Breast epithelium (tissue), 4 donors: Measurements from ENCODE around the gene TGM2. TPM values are rescaled to one million over a fixed set of nuclear protein-coding genes. Genes with fewer than 3 reads are reported as not detected.

Source experiments
- DNase-seq, 2 donors: peaks; one replicate each; pipeline ENCODE4 v3.0.0-alpha.2; 2019; ENCODE audit warnings: low spot score in 2 of 2
- H3K27ac ChIP-seq, 2 donors: fragments of 200-600 bp; sonication (generic) in 1 of 2; one replicate each; pipeline ENCODE4 v1.5.1; 2016 to 2019; ENCODE audit warnings: mild to moderate bottlenecking in 1 of 2
- H3K27me3 ChIP-seq, 2 donors: fragments of 200-600 bp; sonication (generic) in 1 of 2; one replicate each; pipeline versions ENCODE4 v1.5.1 to v1.6.0; 2017 to 2019; ENCODE audit warnings: control low read depth in 1 of 2, mild to moderate bottlenecking in 1 of 2
- H3K36me3 ChIP-seq: fragments of 200-600 bp; one replicate; pipeline ENCODE4 v1.5.1; 2019
- H3K4me1 ChIP-seq, 2 donors: fragments of 200-600 bp; sonication (generic); one replicate each; pipeline ENCODE4 v1.5.1; 2016 to 2019; ENCODE audit warnings: control low read depth in 1 of 2
- H3K4me3 ChIP-seq, 3 donors: fragments of 200-600 bp; sonication (generic); 1 replicate in 2 of 3; 2 replicates in 1 of 3; pipeline ENCODE4 v1.5.1; 2016 to 2019; ENCODE audit warnings: mild to moderate bottlenecking in 3 of 3, moderate library complexity in 2 of 3
- H3K9me3 ChIP-seq, 2 donors: fragments of 200-600 bp; sonication (generic) in 1 of 2; one replicate each; pipeline ENCODE4 v1.5.1; 2016 to 2019; ENCODE audit warnings: control low read depth in 1 of 2
- POLR2A ChIP-seq: fragments of 450-650 bp; IDR thresholded peaks from one replicate; pipeline ENCODE4 v1.6.1; 2016; ENCODE audit warnings: antibody characterized with exemption, mild to moderate bottlenecking, moderate library complexity
- POLR2AphosphoS5 ChIP-seq, 3 donors: sonication (generic); formaldehyde crosslinking; IDR thresholded peaks; one replicate each; pipeline ENCODE4 v1.6.1; 2017; ENCODE audit warnings: antibody characterized with exemption in 3 of 3
- intact Hi-C: fragments of 100-400 bp; cut with DNase I; formaldehyde crosslinking; loops from one replicate; pipeline ENCODE4 v1.15.1; 2023; ENCODE audit warnings: low total_unique reads
- total RNA-seq, 3 donors: library from RNA; depleted of rRNA; stranded (reverse); fragments of >200 nt; gene quantifications; one replicate each; pipeline ENCODE4 v1.1.0, GENCODE V29; 2016
- TF ChIP-seq, protein P1 (sequence below), 3 donors: fragments of 450-650 bp; IDR thresholded peaks; one replicate each; pipeline ENCODE4 v1.5.1; 2016 to 2017; ENCODE audit warnings: antibody characterized with exemption in 3 of 3, mild to moderate bottlenecking in 3 of 3, moderate library complexity in 3 of 3

Gene TGM2
- total RNA-seq, 3 donors from 2014 or later = 10.7 to 44.9 (median 15.2) TPM

DNA sequence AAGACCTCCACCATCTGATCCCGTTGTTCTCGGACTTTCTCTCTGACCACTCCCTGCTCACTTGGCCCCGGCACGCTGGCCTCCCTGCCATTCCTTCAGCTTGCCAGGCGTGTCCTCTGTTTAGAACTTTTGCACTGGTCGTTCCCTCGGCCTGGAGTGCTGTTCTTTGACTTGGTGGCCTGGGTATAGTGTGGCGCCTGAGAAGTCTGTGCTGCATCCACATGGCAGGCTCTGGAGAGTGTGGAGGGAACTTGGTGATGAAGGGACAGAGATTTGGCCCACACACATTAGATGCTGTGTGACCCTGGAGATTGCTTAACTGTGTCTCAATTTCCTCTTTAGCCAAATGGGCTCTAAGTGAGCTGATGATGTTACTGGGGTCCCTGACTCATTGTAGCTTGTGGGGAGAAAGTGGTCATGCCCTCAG lies 13.0 kb upstream of the TGM2 start:
- Histone ChIP-seq H3K27me3 (no peaks in the 10 kb centered on the region), H3K27ac (no peak overlapping the region), H3K36me3 (no peaks in the 10 kb centered on the region), H3K4me3 (no peak overlapping the region), H3K4me1 (no peaks in the 10 kb centered on the region), H3K9me3 (no peaks in the 10 kb centered on the region)
- DNase-seq = no peak
- intact Hi-C loops = no loop called here
- TF ChIP-seq POLR2AphosphoS5 (IDR thresholded peaks at IDR 0.05) (no peak), POLR2A (no peak)
- TF ChIP-seq, protein P1, sequence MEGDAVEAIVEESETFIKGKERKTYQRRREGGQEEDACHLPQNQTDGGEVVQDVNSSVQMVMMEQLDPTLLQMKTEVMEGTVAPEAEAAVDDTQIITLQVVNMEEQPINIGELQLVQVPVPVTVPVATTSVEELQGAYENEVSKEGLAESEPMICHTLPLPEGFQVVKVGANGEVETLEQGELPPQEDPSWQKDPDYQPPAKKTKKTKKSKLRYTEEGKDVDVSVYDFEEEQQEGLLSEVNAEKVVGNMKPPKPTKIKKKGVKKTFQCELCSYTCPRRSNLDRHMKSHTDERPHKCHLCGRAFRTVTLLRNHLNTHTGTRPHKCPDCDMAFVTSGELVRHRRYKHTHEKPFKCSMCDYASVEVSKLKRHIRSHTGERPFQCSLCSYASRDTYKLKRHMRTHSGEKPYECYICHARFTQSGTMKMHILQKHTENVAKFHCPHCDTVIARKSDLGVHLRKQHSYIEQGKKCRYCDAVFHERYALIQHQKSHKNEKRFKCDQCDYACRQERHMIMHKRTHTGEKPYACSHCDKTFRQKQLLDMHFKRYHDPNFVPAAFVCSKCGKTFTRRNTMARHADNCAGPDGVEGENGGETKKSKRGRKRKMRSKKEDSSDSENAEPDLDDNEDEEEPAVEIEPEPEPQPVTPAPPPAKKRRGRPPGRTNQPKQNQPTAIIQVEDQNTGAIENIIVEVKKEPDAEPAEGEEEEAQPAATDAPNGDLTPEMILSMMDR (IDR thresholded peaks at IDR 0.05) = no peak

DNA sequence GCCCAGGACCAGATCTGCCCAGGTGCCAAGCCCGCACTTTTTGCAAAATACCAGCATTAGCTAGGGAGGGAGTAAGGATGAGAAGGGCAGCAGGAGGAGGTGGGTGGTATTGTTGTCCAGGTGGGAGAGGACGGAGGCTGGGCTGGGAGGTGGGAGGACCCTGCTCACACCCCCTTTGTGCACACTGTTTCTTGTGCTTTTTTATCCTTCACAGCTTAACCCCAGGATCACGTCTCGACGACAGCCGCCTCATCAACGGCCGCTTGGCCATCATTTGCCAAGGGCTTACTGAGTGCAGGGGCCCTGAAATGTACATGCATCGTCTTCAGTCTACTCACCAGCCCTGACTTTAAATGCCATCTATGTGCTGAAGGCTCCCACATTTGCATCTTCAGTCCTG lies 12.1 kb upstream of the TGM2 start:
- H3K4me1 ChIP-seq = no peaks in the 10 kb centered on the region
- no peaks in the 10 kb centered on the region for H3K9me3 ChIP-seq
- intact Hi-C loops = no loop called here
- no peaks in the 10 kb centered on the region for H3K36me3 ChIP-seq
- DNase-seq = no peak
- TF ChIP-seq POLR2A = no peak
- no peaks in the 10 kb centered on the region for H3K27me3 ChIP-seq
- H3K4me3 ChIP-seq = no peak overlapping the region
- H3K27ac ChIP-seq = no peak overlapping the region

DNA sequence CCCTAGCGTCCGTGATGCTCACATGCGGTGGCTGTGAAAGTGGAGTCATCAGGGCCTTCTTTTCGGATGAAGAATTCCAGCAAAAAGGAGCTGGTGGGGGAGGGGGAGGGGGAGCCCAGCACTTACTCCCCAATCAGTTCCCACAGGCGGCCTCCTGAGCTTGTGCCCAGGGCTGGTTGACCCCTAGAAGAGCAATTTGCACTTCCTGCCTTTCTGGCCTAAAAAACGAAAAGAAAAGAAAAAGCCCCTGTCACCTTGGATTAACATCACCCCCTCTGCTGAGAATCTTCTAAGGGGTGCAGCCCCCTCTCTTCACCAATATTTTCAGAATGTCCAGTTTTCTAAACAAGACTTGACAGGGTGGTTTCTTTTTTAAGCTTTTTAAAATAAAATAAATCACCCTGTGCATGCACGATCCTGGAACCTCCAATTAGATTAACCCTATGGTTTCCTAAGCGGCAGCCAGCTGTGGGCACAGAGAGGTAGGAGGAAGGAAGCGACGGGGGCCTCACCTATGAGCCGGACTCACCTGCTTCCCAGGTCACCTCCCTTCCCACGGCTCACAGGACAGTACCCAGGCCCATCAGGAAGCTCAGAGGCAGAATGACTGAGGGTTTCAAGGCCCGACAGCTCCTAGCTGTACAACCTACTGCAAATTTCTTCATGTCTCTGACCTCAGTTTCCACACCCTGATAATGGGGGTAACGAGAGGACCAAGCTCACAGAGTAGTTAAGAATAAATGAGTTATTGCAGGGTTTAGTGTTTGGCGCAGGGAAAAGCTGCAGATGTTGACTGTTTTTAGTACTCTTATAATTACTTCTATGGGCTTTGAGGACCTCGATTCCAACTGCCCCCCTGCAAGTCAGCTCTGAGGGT lies 10.5 kb upstream of the TGM2 start:
- H3K9me3 ChIP-seq = no peaks in the 10 kb centered on the region
- H3K27me3 ChIP-seq = no peaks in the 10 kb centered on the region
- no peaks in the 10 kb centered on the region for H3K4me1 ChIP-seq
- intact Hi-C loops = no loop called here
- no peak overlapping the region for H3K27ac ChIP-seq
- H3K4me3 ChIP-seq = no peak overlapping the region
- DNase-seq = no peak
- no peaks in the 10 kb centered on the region for H3K36me3 ChIP-seq
- TF ChIP-seq POLR2A = no peak
- TF ChIP-seq POLR2AphosphoS5 (IDR thresholded peaks at IDR 0.05) = no peak
- TF ChIP-seq, protein P1 (IDR thresholded peaks at IDR 0.05) = no peak

DNA sequence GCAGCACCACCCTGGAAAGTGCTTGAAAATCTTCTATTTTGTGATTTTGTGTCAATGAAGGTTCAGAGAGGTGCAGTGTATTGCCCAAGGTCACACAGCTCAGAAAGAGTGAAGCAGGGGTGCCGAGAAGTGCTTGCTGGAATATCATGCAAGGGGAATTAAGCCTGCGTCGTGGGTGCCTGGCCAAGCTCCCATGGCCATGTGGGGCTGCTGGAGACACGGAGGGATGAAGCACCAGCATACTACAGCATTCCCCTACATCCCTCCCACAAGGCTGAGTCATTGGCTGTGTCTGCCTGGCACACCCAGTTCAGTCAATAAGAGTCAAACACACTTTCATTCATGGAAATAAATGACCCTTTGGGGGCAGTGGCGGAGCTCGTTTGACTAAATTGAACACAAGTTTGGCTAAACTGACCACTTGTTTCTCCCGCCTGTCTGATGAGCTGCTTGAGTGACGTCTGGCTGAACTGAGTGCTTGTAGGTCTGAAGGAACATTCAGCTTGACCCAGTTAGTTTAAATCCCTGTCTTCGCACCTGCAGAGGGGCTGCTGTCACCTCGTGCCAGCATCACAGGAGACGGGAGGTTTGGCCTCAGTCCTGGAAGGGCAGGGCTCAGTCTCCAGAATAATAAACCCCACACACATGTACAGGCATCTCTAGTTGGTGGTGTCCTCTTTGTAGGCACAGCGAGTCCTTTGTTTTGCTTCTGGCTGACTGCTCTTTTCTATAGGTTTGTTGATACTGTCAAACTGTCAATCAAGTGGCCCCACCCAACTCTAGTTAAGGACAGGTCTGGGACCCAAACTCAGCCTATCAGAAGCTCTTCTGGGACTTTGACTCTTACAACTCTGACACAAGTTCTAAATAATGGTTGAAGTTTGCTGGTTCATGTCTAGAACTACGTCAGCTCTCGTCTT lies 8.4 kb upstream of the TGM2 start:
- Histone ChIP-seq H3K27me3 (no peaks in the 10 kb centered on the region), H3K9me3 (no peaks in the 10 kb centered on the region), H3K4me1 (no peaks in the 10 kb centered on the region), H3K36me3 (no peaks in the 10 kb centered on the region), H3K27ac (no peak overlapping the region), H3K4me3 (no peak overlapping the region)
- TF ChIP-seq POLR2A (no peak), POLR2AphosphoS5 (IDR thresholded peaks at IDR 0.05) (no peak)
- TF ChIP-seq, protein P1 (IDR thresholded peaks at IDR 0.05) = no peak
- intact Hi-C loops = no loop called here
- DNase-seq = no peak

DNA sequence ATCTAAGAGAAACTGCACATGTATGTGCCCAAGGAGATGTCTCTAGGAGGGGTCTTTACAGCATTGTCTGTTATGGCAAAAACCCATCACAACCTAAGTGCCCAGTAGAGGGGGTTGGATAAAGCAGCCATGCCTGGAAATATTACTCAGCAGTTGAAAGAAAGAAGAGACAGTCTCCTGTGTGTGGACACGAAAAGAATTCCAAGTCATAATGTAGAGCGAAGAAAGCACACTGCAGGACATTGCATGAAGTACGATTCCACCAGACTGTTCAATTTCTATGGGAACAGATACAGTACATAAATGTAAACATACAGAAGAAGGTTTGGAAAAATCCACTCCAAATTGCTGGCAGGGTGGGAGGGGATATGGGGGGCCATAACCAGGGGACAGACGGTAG lies 7.3 kb upstream of the TGM2 start:
- Histone ChIP-seq H3K36me3 (no peaks in the 10 kb centered on the region), H3K27ac (no peak overlapping the region), H3K27me3 (no peaks in the 10 kb centered on the region), H3K4me1 (no peaks in the 10 kb centered on the region), H3K4me3 (no peak overlapping the region), H3K9me3 (no peaks in the 10 kb centered on the region)
- TF ChIP-seq, protein P1 (IDR thresholded peaks at IDR 0.05) = no peak
- TF ChIP-seq POLR2AphosphoS5 (IDR thresholded peaks at IDR 0.05) (no peak), POLR2A (no peak)
- no peak for DNase-seq
- intact Hi-C loops = no loop called here
